Cerebellar cortex (tissue), 1 donor: ENCODE measurements around the gene F13B.
"Not testable (repeated sequence)": the region's sequence is repeated elsewhere in the genome, so short reads cannot be mapped to it uniquely, and the experiment has no call there.

Source experiments
- DNase-seq: peaks from one replicate; pipeline ENCODE4 v3.0.0-alpha.2; 2015; ENCODE audit warnings: low spot score

F13B gene

GRCh38 chr1:197066719-197067456 lies at the start of gene F13B:
F13B (minus strand) TSS chr1:197067260; CDS start chr1:197067223, 37 bp downstream.
- no peak for DNase-seq

GRCh38 chr1:197116156-197116555 lies 49.1 kb upstream of the F13B start:
- no peak for DNase-seq

- DNase-seq = no peak
Measured at GRCh38 chr1:197106869-197107268, 39.8 kb upstream of the F13B start.

GRCh38 chr1:197103300-197103699 lies 36.2 kb upstream of the F13B start:
- DNase-seq = no peak

- no peak for DNase-seq
Measured at GRCh38 chr1:197101978-197102377, 34.9 kb upstream of the F13B start.

GRCh38 chr1:197100677-197101076 lies 33.6 kb upstream of the F13B start:
- DNase-seq = no peak

GRCh38 chr1:197099444-197099843 lies 32.4 kb upstream of the F13B start:
- no peak for DNase-seq

- DNase-seq = not testable (repeated sequence)
Measured at GRCh38 chr1:197096971-197097370, 29.9 kb upstream of the F13B start.

- DNase-seq = no peak
Measured at GRCh38 chr1:197096137-197096536, 29.1 kb upstream of the F13B start.

GRCh38 chr1:197093226-197093885 lies 26.3 kb upstream of the F13B start:
- DNase-seq = no peak

- DNase-seq = no peak
Measured at GRCh38 chr1:197092491-197093023, 25.5 kb upstream of the F13B start.

- DNase-seq = no peak
Measured at GRCh38 chr1:197083474-197083873, 16.4 kb upstream of the F13B start.

GRCh38 chr1:197081117-197081753 lies 14.2 kb upstream of the F13B start:
- no peak for DNase-seq

- DNase-seq = no peak
Measured at GRCh38 chr1:197080323-197080722, 13.3 kb upstream of the F13B start.

GRCh38 chr1:197076585-197076984 lies 9.5 kb upstream of the F13B start:
- DNase-seq = no peak

GRCh38 chr1:197073978-197074377 lies 6.9 kb upstream of the F13B start:
- no peak for DNase-seq

GRCh38 chr1:197067457-197067818 lies 378 bp upstream of the F13B start:
- DNase-seq = no peak

- no peak for DNase-seq
Measured at GRCh38 chr1:197066277-197066676, 783 bp downstream of the F13B start.

GRCh38 chr1:197065559-197065958 lies 1.5 kb downstream of the F13B start:
- DNase-seq = no peak

- no peak for DNase-seq
Measured at GRCh38 chr1:197063212-197063611, 3.8 kb downstream of the F13B start.

- DNase-seq = no peak
Measured at GRCh38 chr1:197062692-197063091, 4.4 kb downstream of the F13B start.

GRCh38 chr1:197049100-197049499 lies 18.0 kb downstream of the F13B start:
- no peak for DNase-seq
